SK-N-SH treated with all-trans-retinoic acid at 6 μM for 48 hours (cell line): Measurements from ENCODE around the gene TEKT3.

Experiments
- ATAC-seq: fragments of 200-7000 bp; cut with Tn5 transposase; 3 replicates; pipeline ENCODE4 v1.9.1; 2020; ENCODE audit warnings: mild to moderate bottlenecking, moderate library complexity
- ARNTL ChIP-seq: fragments of 450-650 bp; formaldehyde crosslinking; IDR thresholded peaks from 2 replicates; pipeline ENCODE4 v1.5.0; 2020; ENCODE audit warnings: low read depth, mild to moderate bottlenecking, moderate library complexity, borderline replicate concordance
- BACH2 ChIP-seq: fragments of 250-450 bp; sonication (Bioruptor Pico); IDR thresholded peaks from 2 replicates; pipeline ENCODE4 v1.9.0; 2021; ENCODE audit warnings: mild to moderate bottlenecking, borderline replicate concordance
- CREB5 ChIP-seq: fragments of 250-450 bp; sonication (Bioruptor Pico); IDR thresholded peaks from 2 replicates; pipeline ENCODE4 v1.5.1; 2020; ENCODE audit warnings: low read depth, mild to moderate bottlenecking, moderate library complexity
- ESRRG ChIP-seq: fragments of 250-450 bp; sonication (Bioruptor Pico); IDR thresholded peaks from 2 replicates; pipeline ENCODE4 v1.6.1; 2021; ENCODE audit warnings: mild to moderate bottlenecking
- GLIS3 ChIP-seq: fragments of 250-450 bp; sonication (Bioruptor Pico); IDR thresholded peaks from 2 replicates; pipeline ENCODE4 v1.5.0; 2020; ENCODE audit warnings: mild to moderate bottlenecking, moderate library complexity
- ISL1 ChIP-seq: fragments of 250-450 bp; sonication (Bioruptor Pico); IDR thresholded peaks from 2 replicates; pipeline ENCODE4 v2.1.2; 2022; ENCODE audit warnings: mild to moderate bottlenecking, moderate library complexity
- OSR1 ChIP-seq: fragments of 250-450 bp; sonication (Bioruptor Pico); IDR thresholded peaks from 2 replicates; pipeline ENCODE4 v1.8.0; 2022; ENCODE audit warnings: moderate library complexity, mild to moderate bottlenecking, inconsistent platforms
- PATZ1 ChIP-seq: fragments of 250-450 bp; sonication (Bioruptor Pico); IDR thresholded peaks from 2 replicates; pipeline ENCODE4 v1.8.0; 2020; ENCODE audit warnings: mild to moderate bottlenecking, moderate library complexity, borderline replicate concordance
- PPARA ChIP-seq: fragments of 250-450 bp; sonication (Bioruptor Pico); IDR thresholded peaks from 2 replicates; pipeline ENCODE4 v1.5.0; 2020; ENCODE audit warnings: mild to moderate bottlenecking, borderline replicate concordance
- RARB ChIP-seq: fragments of 250-450 bp; sonication (Bioruptor Pico); IDR thresholded peaks from 2 replicates; pipeline ENCODE4 v1.8.0; 2021; ENCODE audit warnings: mild to moderate bottlenecking, moderate library complexity
- SNAI2 ChIP-seq: fragments of 250-450 bp; sonication (Bioruptor Pico); IDR thresholded peaks from 2 replicates; pipeline ENCODE4 v1.5.0; 2020; ENCODE audit warnings: mild to moderate bottlenecking, moderate library complexity
- TCF4 ChIP-seq: fragments of 250-450 bp; sonication (Bioruptor Pico); IDR thresholded peaks from 2 replicates; pipeline ENCODE4 v1.8.0; 2021; ENCODE audit warnings: mild to moderate bottlenecking, moderate library complexity, borderline replicate concordance
- TOX ChIP-seq: fragments of 250-450 bp; sonication (Bioruptor Pico); IDR thresholded peaks from 2 replicates; pipeline ENCODE4 v1.8.0; 2021; ENCODE audit warnings: mild to moderate bottlenecking, moderate library complexity, borderline replicate concordance
- TSHZ2 ChIP-seq: fragments of 250-450 bp; sonication (Bioruptor Pico); IDR thresholded peaks from 2 replicates; pipeline ENCODE4 v1.5.0; 2020; ENCODE audit warnings: mild to moderate bottlenecking, moderate library complexity
- ZC3H10 ChIP-seq: fragments of 250-450 bp; sonication (Bioruptor Pico); IDR thresholded peaks from 2 replicates; pipeline ENCODE4 v1.5.1; 2021; ENCODE audit warnings: mild to moderate bottlenecking, moderate library complexity
- ZFP30 ChIP-seq: fragments of 450-650 bp; formaldehyde crosslinking; IDR thresholded peaks from 2 replicates; pipeline ENCODE4 v1.5.0; 2022; ENCODE audit warnings: mild to moderate bottlenecking, moderate library complexity
- ZNF565 ChIP-seq: fragments of 450-650 bp; formaldehyde crosslinking; conservative IDR thresholded peaks from 2 replicates; pipeline ENCODE4 v1.5.0; 2020; ENCODE audit warnings: low read depth, mild to moderate bottlenecking, moderate library complexity
- ZNF70 ChIP-seq: fragments of 450-650 bp; formaldehyde crosslinking; IDR thresholded peaks from 2 replicates; pipeline ENCODE4 v1.5.0; 2020; ENCODE audit warnings: mild to moderate bottlenecking, moderate library complexity
- ZNF8 ChIP-seq: fragments of 450-650 bp; formaldehyde crosslinking; IDR thresholded peaks from 2 replicates; pipeline ENCODE4 v1.5.0; 2020; ENCODE audit warnings: mild to moderate bottlenecking, moderate library complexity

The TEKT3 gene

GRCh38 chr17:15342460-15342859 lies 1.1 kb upstream of the TEKT3 start (continued):
- TF ChIP-seq TSHZ2 (CRISPR knock-in tag) (no peak), ISL1 (CRISPR knock-in tag) (no peak), PATZ1 (CRISPR knock-in tag) (no peak)
- TF ChIP-seq, all 23 proteins: peak for 0

GRCh38 chr17:15341966-15342365 lies 569 bp upstream of the TEKT3 start:
- TF ChIP-seq ZNF565 (CRISPR knock-in tag) (no peak), CREB5 (CRISPR knock-in tag) (no peak), ARNTL (CRISPR knock-in tag) (no peak), ZNF8 (CRISPR knock-in tag) (no peak)
- TF ChIP-seq, all 23 proteins: peak for 0
- ATAC-seq = no peak

GRCh38 chr17:15340966-15341365 lies 431 bp downstream of the TEKT3 start:
- peak; percentile 38 for ATAC-seq
- no peak for TF ChIP-seq ZNF565 (CRISPR knock-in tag)
- TF ChIP-seq ZNF70 (CRISPR knock-in tag) = no peak
- no peak for TF ChIP-seq RARB (CRISPR knock-in tag)
- no peak for TF ChIP-seq CREB5 (CRISPR knock-in tag)
- TF ChIP-seq TCF4 (CRISPR knock-in tag) = no peak
- no peak for TF ChIP-seq SNAI2 (CRISPR knock-in tag)
- TF ChIP-seq BACH2 (CRISPR knock-in tag) = no peak
- no peak for TF ChIP-seq PATZ1 (CRISPR knock-in tag)
- TF ChIP-seq OSR1 (CRISPR knock-in tag) = no peak
- TF ChIP-seq ESRRG (CRISPR knock-in tag) = no peak
- TF ChIP-seq ZFP30 = no peak
- no peak for TF ChIP-seq ZC3H10
- no peak for TF ChIP-seq PPARA (CRISPR knock-in tag)
- TF ChIP-seq TOX (CRISPR knock-in tag) = no peak

GRCh38 chr17:15335446-15335845 lies 6.0 kb downstream of the TEKT3 start:
- no peak for TF ChIP-seq GLIS3 (CRISPR knock-in tag)
- no peak for ATAC-seq
